NCI-H2196 treated with DMSO at 0.1 percent for 48 hours (cell line): ENCODE results near the gene INPP5A.

Experiments used
- DNase-seq: peaks from one replicate; lab custom pipeline; 2025; ENCODE audit not compliant: unreplicated experiment; lab: John Stamatoyannopoulos, UW

The INPP5A gene

GRCh38 chr10:132774181-132774901, 236.8 kb downstream of the INPP5A start:
- no peak for DNase-seq

GRCh38 chr10:132774902-132775863, 237.6 kb downstream of the INPP5A start:
- no peak for DNase-seq

GRCh38 chr10:132776186-132776585, 238.6 kb downstream of the INPP5A start:
- DNase-seq, result no peak

- DNase-seq, result no peak
Observed at GRCh38 chr10:132776821-132777220, 239.2 kb downstream of the INPP5A start.

- DNase-seq, result no peak
Observed at GRCh38 chr10:132777441-132777840, 239.9 kb downstream of the INPP5A start.

GRCh38 chr10:132779549-132780294, 242.1 kb downstream of the INPP5A start:
- no peak for DNase-seq

GRCh38 chr10:132780356-132780755, 242.8 kb downstream of the INPP5A start:
- no peak for DNase-seq

- no peak for DNase-seq
Observed at GRCh38 chr10:132781556-132781955, 244.0 kb downstream of the INPP5A start.

- DNase-seq, result no peak
Observed at GRCh38 chr10:132783165-132783939, 245.8 kb downstream of the INPP5A start.

- DNase-seq, result no peak
Observed at GRCh38 chr10:132783940-132784865, 246.6 kb downstream of the INPP5A start.

- DNase-seq, result no peak
Observed at GRCh38 chr10:132784866-132785722, 247.5 kb downstream of the INPP5A start.

GRCh38 chr10:132785723-132786475, 248.3 kb downstream of the INPP5A start, which contains the start of gene NKX6-2:
Gene NKX6-2, minus strand, starts transcription at chr10:132786147. Its CDS starts 199 bp downstream, at chr10:132785948.
- DNase-seq, result no peak

- DNase-seq, result no peak
Observed at GRCh38 chr10:132786476-132786883, 248.9 kb downstream of the INPP5A start.

GRCh38 chr10:132786884-132787494, 249.4 kb downstream of the INPP5A start:
- no peak for DNase-seq

- DNase-seq, result no peak
Observed at GRCh38 chr10:132787495-132788179, 250.1 kb downstream of the INPP5A start.

- DNase-seq, result no peak
Observed at GRCh38 chr10:132788180-132788830, 250.7 kb downstream of the INPP5A start.
